CD4-positive, alpha-beta memory T cell (primary cell): ENCODE results near the gene THAP4. TPM values are rescaled to one million over a fixed set of nuclear protein-coding genes. Genes with fewer than 3 reads are reported as not detected.
A peak's percentile ranks its signal among the peaks of the same experiment; 100 is the strongest.

Experiments used
- CTCF ChIA-PET: fragments of 350-600 bp; sonication (Branson Sonifier 250); formaldehyde crosslinking; loops from one replicate; lab custom pipeline; 2021; ENCODE audit warnings: inconsistent platforms; ENCODE audit not compliant: partially characterized antibody; lab: Charles Lee
- POLR2A ChIA-PET: fragments of 350-600 bp; sonication (Branson Sonifier 250); formaldehyde crosslinking; loops from one replicate; lab custom pipeline; 2021; ENCODE audit not compliant: partially characterized antibody; lab: Charles Lee
- DNase-seq, 5 donors: peaks; one replicate each; pipeline versions ENCODE4 v3.0.0 to v3.0.0-alpha.2; 2020 to 2022; ENCODE audit warnings: mixed read lengths in 1 of 5
- H3K27ac ChIP-seq: one replicate; pipeline ENCODE4 v1.7.0; 2013; ENCODE audit warnings: low read depth, low read length
- H3K27me3 ChIP-seq: 2 replicates; pipeline ENCODE4 v1.7.0; 2013; ENCODE audit warnings: mild to moderate bottlenecking, low read length, moderate library complexity; ENCODE audit not compliant: insufficient read depth
- H3K36me3 ChIP-seq: 2 replicates; pipeline ENCODE4 v1.7.0; 2013; ENCODE audit warnings: mild to moderate bottlenecking, low read length, moderate library complexity; ENCODE audit not compliant: insufficient read depth
- H3K4me1 ChIP-seq: 2 replicates; pipeline ENCODE4 v1.7.0; 2013; ENCODE audit warnings: mild to moderate bottlenecking, low read length, moderate library complexity; ENCODE audit not compliant: insufficient read depth
- H3K4me3 ChIP-seq, 2 donors: one replicate each; pipeline ENCODE4 v1.7.0; 2013; ENCODE audit warnings: low read length in 2 of 2, mild to moderate bottlenecking in 1 of 2
- H3K9me3 ChIP-seq, 2 donors: one replicate each; pipeline ENCODE4 v1.7.0; 2013; ENCODE audit warnings: low read length in 2 of 2, control low read depth in 1 of 2; ENCODE audit not compliant: control insufficient read depth in 1 of 2
- H3K27ac Mint-ChIP-seq, 7 donors: one replicate each; pipeline ENCODE4 v1.8.0; 2020 to 2021; ENCODE audit warnings: mixed read lengths in 7 of 7, mild to moderate bottlenecking in 6 of 7, inconsistent platforms in 3 of 7, moderate library complexity in 3 of 7
- H3K27me3 Mint-ChIP-seq, 2 donors: one replicate each; pipeline ENCODE4 v1.8.0; 2020 to 2021; ENCODE audit warnings: mixed read lengths in 2 of 2
- H3K36me3 Mint-ChIP-seq, 2 donors: one replicate each; pipeline ENCODE4 v1.8.0; 2020 to 2021; ENCODE audit warnings: mixed read lengths in 2 of 2, inconsistent platforms in 1 of 2, mild to moderate bottlenecking in 1 of 2
- H3K4me1 Mint-ChIP-seq, 4 donors: one replicate each; pipeline ENCODE4 v1.8.0; 2020 to 2021; ENCODE audit warnings: mixed read lengths in 4 of 4, mild to moderate bottlenecking in 1 of 4
- H3K4me3 Mint-ChIP-seq, 8 donors: one replicate each; pipeline ENCODE4 v1.8.0; 2020 to 2021; ENCODE audit warnings: mixed read lengths in 8 of 8, mild to moderate bottlenecking in 7 of 8, moderate library complexity in 6 of 8, inconsistent platforms in 3 of 8
- H3K9me3 Mint-ChIP-seq, 8 donors: one replicate each; pipeline ENCODE4 v1.8.0; 2020 to 2021; ENCODE audit warnings: mixed read lengths in 8 of 8, mild to moderate bottlenecking in 5 of 8, inconsistent platforms in 3 of 8, moderate library complexity in 1 of 8
- intact Hi-C: fragments of 100-400 bp; cut with micrococcal nuclease; formaldehyde crosslinking; loops from one replicate; pipeline ENCODE4 v1.15.1; 2023
- polyA plus RNA-seq, 2 donors: library from polyadenylated mRNA; unstranded; fragments of 300-500 nt; fragmentation: Illumina TruSeq; gene quantifications; one replicate each; pipeline ENCODE4 v1.2.3, GENCODE V29; 2021
- total RNA-seq, 2 experiments: library from RNA; stranded (reverse); gene quantifications; one replicate each; pipeline ENCODE4 v1.2.3, GENCODE V29; 2021

The THAP4 gene
- total RNA-seq (10 to 100 TPM; 27.8 to 28.2 TPM), polyA plus RNA-seq (10 to 100 TPM; 31.7 to 42.9 TPM)

DNA sequence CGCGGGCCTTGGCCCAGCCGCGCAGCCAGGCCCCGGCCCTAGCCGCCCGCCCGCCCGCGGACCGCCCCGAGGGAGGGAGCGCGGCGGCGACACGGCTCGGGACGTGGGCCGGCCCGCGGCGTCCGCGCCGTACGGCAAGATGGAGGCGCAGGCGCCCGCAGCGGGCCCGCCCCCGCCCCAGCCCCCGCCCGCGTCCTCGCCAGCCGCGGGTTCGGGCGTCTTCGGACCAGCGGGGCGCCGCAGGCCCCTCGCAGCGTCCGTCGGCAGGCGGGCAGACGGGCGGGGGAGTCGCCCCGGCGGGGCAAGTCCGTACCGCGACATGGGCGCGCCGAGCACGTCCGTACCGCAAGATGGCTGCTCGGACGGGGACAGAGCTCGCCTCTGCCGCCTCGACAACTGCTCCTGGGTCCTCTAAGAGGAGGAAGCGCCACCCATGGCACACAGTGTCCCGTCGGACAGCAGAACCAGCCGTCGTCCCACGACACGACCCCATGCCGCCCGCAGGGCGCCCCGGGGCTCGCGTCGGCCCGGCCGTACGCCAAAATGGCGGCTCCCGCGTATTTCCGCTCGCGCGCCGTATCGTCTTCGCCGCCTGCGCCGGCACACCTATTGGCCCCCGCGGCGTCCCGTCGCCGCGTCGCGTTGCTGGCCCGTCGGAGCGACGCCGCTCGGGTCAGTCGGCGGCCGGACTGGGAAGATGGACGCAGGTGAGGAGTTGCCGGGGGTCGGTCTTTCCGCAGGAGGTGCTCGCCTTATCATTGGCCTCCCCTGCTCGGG is at the start of gene THAP4, which contains the start of gene ATG4B:
Gene THAP4, minus strand, starts transcription at position 141 of the 777 bp plus-strand sequence. CDS start 141 bp downstream, outside the sequence.
Gene ATG4B, plus strand, starts transcription at position 676 of the 777 bp plus-strand sequence. Its CDS starts 22 bp downstream, at position 698.
- ChIA-PET CTCF (interaction anchor here (1.2 to 2.1 kb wide), 2 partner anchors 42 to 241 kb away, joined by 3 to 8 read pairs; no protein-coding TSS in a partner anchor), POLR2A (interaction anchor here (0.5 to 2.8 kb wide), 14 partner anchors 12 to 1077 kb away, joined by 3 to 20 read pairs (median 4); partner anchors contain the start of genes D2HGDH, DTYMK, DUSP28 and HDLBP)
- no peaks in the 10 kb centered on the region for H3K9me3 Mint-ChIP-seq
- H3K4me1 Mint-ChIP-seq = peaks cover 36 to 71% (median 48%) of the 10 kb centered on the region in 4 donors
- peak within 1 kb of the TSS; percentile 86 to 98 (median 94) for H3K4me3 Mint-ChIP-seq
- H3K27me3 Mint-ChIP-seq = no peaks in the 10 kb centered on the region
- intact Hi-C loops = loop anchor here (1.0 to 10.0 kb wide), 6 partner anchors 27 to 1072 kb away; partner anchors contain the start of genes DTYMK, DUSP28, HDLBP and ING5
- Histone ChIP-seq H3K27ac (peak within 1 kb of the TSS; percentile 88), H3K4me1 (peaks cover 35% of the 10 kb centered on the region), H3K9me3 (no peaks in the 10 kb centered on the region), H3K4me3 (peak within 1 kb of the TSS; percentile 65 to 90), H3K36me3 (peaks cover 14% of the 10 kb centered on the region), H3K27me3 (no peaks in the 10 kb centered on the region)
- H3K27ac Mint-ChIP-seq = peak within 1 kb of the TSS; percentile 82 to 98 (median 93)
- peaks cover 10 to 24% of the 10 kb centered on the region in 2 donors for H3K36me3 Mint-ChIP-seq
- DNase-seq = peak; percentile 73 to 89 (median 78)

DNA sequence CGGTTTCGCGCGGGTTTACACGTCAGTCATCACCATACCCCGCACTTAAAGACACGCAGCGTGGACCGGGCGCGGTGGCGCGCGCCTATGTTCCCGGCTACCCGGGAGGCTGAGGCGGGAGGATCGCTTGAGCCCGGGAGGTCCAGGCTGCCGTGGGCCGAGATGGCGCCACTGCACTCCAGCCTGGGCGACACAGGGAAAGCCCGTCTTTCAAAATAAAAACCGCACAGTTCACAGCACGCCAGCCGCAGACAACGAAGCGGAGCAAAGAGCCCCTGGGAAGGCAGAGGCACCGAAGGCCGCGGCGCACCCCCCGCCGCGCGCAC is 49.3 kb upstream of the THAP4 start:
- H3K27me3 ChIP-seq = no peaks in the 10 kb centered on the region
- CTCF ChIA-PET = interaction anchor here (0.6 to 4.3 kb wide), 8 partner anchors 14 to 193 kb away, joined by 3 to 42 read pairs (median 4); partner anchors contain the start of gene ING5
- H3K36me3 ChIP-seq = peaks cover 13% of the 10 kb centered on the region
- Mint-ChIP-seq H3K9me3 (no peaks in the 10 kb centered on the region), H3K4me3 (peak overlapping the region; percentile 85 to 96 (median 91)), H3K27me3 (no peaks in the 10 kb centered on the region), H3K36me3 (peaks cover 12 to 27% of the 10 kb centered on the region in 2 donors), H3K27ac (peak overlapping the region; percentile 30 to 93 (median 87)), H3K4me1 (peaks cover 14 to 40% (median 26%) of the 10 kb centered on the region in 4 donors)
- H3K4me1 ChIP-seq = peaks cover 32% of the 10 kb centered on the region
- intact Hi-C loops = loop anchor here (1.0 to 5.0 kb wide), 6 partner anchors 16 to 1119 kb away; partner anchors contain the start of genes ATG4B, D2HGDH, ING5 and RNPEPL1
- H3K9me3 ChIP-seq = no peaks in the 10 kb centered on the region
- peak overlapping the region; percentile 54 for H3K27ac ChIP-seq
- peak in 1 of 5 donors; percentile 15 for DNase-seq
- POLR2A ChIA-PET = interaction anchor here (0.6 to 8.0 kb wide), 19 partner anchors 10 to 371 kb away, joined by 3 to 145 read pairs (median 4); partner anchors contain the start of genes ATG4B, D2HGDH, HDLBP and ING5
- peak overlapping the region; percentile 57 to 89 for H3K4me3 ChIP-seq

DNA sequence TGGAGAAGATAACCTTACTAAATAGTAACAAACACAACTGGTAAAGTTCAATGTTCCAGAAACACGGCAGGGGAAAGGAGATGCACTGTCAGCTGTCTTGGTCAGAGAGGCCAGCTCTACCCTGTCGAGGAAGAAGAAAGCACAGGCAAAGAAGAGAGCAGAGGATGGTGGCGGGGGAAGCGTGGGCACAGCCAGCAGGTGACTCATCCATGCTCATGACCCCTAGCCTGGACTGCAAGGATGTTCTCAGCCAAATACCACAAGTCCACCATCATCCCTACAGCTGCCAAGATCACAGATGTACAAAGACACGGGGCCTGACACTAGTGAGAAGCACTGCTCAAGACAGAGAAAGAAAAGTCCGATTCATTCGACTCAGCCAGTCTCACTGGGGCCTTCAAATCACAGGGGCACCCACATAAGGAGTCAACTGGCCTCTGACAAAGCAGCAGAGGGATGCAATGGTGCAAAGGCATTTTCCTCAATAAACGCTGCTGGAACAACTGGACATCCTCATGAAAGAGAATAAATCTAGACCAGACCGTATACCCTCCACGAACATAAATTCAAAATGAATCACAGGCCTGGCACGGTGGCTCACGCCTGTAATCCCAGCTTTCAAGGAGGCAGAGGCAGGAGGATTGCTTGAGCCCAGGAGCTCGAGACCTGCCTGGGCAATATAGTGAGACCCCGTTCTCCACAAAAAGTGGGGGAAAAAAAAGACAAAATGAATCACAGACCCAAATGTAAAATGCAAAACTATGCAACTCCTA is 44.1 kb upstream of the THAP4 start:
- Mint-ChIP-seq H3K27me3 (no peaks in the 10 kb centered on the region), H3K27ac (no peak overlapping the region), H3K4me3 (no peak overlapping the region), H3K9me3 (no peaks in the 10 kb centered on the region), H3K36me3 (peaks cover 20 to 31% of the 10 kb centered on the region in 2 donors), H3K4me1 (peaks cover 3 to 11% (median 7%) of the 10 kb centered on the region in 4 donors)
- intact Hi-C loops = no loop called here
- ChIA-PET CTCF (no interaction called here), POLR2A (no interaction called here)
- DNase-seq = peak in 1 of 5 donors; percentile 13
- peaks cover 24% of the 10 kb centered on the region for H3K36me3 ChIP-seq
- H3K27ac ChIP-seq = no peak overlapping the region
- no peaks in the 10 kb centered on the region for H3K27me3 ChIP-seq
- H3K4me1 ChIP-seq = peaks cover 6% of the 10 kb centered on the region
- no peaks in the 10 kb centered on the region for H3K9me3 ChIP-seq
- no peak overlapping the region for H3K4me3 ChIP-seq

DNA sequence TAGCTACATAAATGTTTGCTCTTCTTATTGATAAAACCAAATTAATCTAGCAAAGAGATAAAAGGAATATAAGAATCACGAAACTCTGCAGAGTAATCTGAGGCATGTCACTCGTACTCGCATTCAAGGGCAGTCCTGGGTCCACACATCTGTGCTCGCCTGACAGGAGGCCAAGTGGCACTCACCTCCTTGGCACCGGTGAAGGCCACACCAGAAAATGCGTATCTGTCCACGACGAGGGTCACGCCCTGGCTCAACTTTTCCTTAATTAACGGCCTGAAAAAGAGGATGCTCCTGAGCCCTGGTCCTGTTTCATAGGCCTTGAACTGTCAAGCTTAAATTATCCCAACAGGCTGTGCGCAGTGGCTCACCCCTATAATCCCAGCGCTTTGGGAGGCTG is 43.1 kb upstream of the THAP4 start:
- intact Hi-C loops = no loop called here
- peaks cover 20 to 35% of the 10 kb centered on the region in 2 donors for H3K36me3 Mint-ChIP-seq
- ChIA-PET POLR2A (no interaction called here), CTCF (interaction anchor here (0.7 to 1.3 kb wide), 2 partner anchors 21 to 42 kb away, joined by 3 to 4 read pairs; no protein-coding TSS in a partner anchor)
- DNase-seq = no peak
- H3K4me1 ChIP-seq = no peaks in the 10 kb centered on the region
- no peaks in the 10 kb centered on the region for H3K27me3 Mint-ChIP-seq
- H3K4me3 ChIP-seq = no peak overlapping the region
- no peaks in the 10 kb centered on the region for H3K27me3 ChIP-seq
- H3K27ac Mint-ChIP-seq = no peak overlapping the region
- peaks cover 0 to 6% (median 2%) of the 10 kb centered on the region in 4 donors for H3K4me1 Mint-ChIP-seq
- no peaks in the 10 kb centered on the region for H3K9me3 Mint-ChIP-seq
- no peak overlapping the region for H3K4me3 Mint-ChIP-seq
- H3K36me3 ChIP-seq = peaks cover 24% of the 10 kb centered on the region
- no peaks in the 10 kb centered on the region for H3K9me3 ChIP-seq
- H3K27ac ChIP-seq = no peak overlapping the region

- Mint-ChIP-seq H3K27me3 (no peaks in the 10 kb centered on the region), H3K9me3 (no peaks in the 10 kb centered on the region), H3K4me1 (peaks cover 0 to 3% (median 0%) of the 10 kb centered on the region in 4 donors), H3K36me3 (peaks cover 16 to 35% of the 10 kb centered on the region in 2 donors), H3K4me3 (no peak overlapping the region), H3K27ac (peak overlapping the region in 2 of 7 donors; percentile 70 to 83)
- Histone ChIP-seq H3K9me3 (no peaks in the 10 kb centered on the region), H3K4me1 (no peaks in the 10 kb centered on the region), H3K4me3 (no peak overlapping the region), H3K36me3 (peaks cover 24% of the 10 kb centered on the region), H3K27me3 (no peaks in the 10 kb centered on the region), H3K27ac (no peak overlapping the region)
- ChIA-PET POLR2A (no interaction called here), CTCF (interaction anchor here (0.7 to 1.3 kb wide), 2 partner anchors 20 to 41 kb away, joined by 3 to 4 read pairs; no protein-coding TSS in a partner anchor)
- intact Hi-C loops = no loop called here
- DNase-seq = no peak
Measured at GRCh38 chr2:241678784-241679540, 42.0 kb upstream of the THAP4 start.

DNA sequence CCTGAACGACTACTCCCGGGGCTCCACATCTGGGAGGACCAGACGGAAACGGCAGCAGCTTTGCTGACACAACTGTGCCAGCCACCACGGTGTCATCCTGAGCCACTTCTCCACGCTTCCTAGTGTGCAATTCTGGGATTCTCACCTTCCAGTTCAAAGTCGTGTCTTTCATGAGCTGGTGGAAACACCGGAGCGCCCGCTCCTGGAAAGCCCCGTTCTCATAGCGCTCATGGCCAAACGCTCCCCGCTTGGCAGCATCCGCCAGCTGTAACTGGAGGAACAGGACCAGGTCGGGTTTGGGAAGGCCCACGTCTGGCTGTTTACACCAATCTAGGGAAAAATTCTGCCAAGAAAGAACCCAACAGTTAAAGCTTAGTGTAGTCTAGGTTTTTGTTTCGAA is 41.3 kb upstream of the THAP4 start:
- H3K27ac Mint-ChIP-seq = no peak overlapping the region
- DNase-seq = no peak

More for the DNA sequence above, 41.3 kb upstream of the THAP4 start:
- POLR2A ChIA-PET = no interaction called here
- H3K4me1 ChIP-seq = no peaks in the 10 kb centered on the region
- no peaks in the 10 kb centered on the region for H3K9me3 ChIP-seq
- peaks cover 24% of the 10 kb centered on the region for H3K36me3 ChIP-seq
- Mint-ChIP-seq H3K4me1 (peaks cover 0 to 4% (median 2%) of the 10 kb centered on the region in 4 donors), H3K36me3 (peaks cover 16 to 41% of the 10 kb centered on the region in 2 donors), H3K27me3 (no peaks in the 10 kb centered on the region), H3K9me3 (no peaks in the 10 kb centered on the region), H3K4me3 (no peak overlapping the region)
- intact Hi-C loops = no loop called here
- H3K27me3 ChIP-seq = no peaks in the 10 kb centered on the region
- CTCF ChIA-PET = no interaction called here
- H3K4me3 ChIP-seq = no peak overlapping the region
- no peak overlapping the region for H3K27ac ChIP-seq
